Erythroblast (primary cell): ENCODE results near the gene ERLIN1.

Experiments used
- GATA1 ChIP-seq: IDR thresholded peaks from 2 replicates; pipeline ENCODE4 v1.6.1; 2011; ENCODE audit warnings: low read depth, mild to moderate bottlenecking, control low read depth, low read length, moderate library complexity
- POLR2A ChIP-seq: IDR thresholded peaks from 2 replicates; pipeline ENCODE4 v1.6.1; 2011; ENCODE audit warnings: mild to moderate bottlenecking, low read length

DNA sequence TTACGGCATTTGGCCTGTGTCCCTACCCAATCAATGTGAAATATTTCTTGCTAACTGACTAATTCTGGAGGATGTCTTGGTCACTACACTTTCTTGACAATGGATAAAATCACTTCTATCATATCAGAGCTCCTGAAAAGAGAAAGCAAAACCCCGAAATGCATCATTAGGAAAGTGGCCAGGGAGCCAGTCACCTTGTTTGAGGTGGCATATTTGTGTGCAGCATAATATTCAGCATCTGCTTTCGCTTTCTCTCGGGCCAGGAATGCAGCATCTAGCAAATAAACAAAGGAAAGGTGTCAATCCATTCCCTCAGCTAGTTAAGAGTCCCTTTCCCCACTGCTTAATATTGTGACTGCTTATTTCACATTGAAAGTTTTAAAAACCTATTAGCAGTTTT, 31.2 kb downstream of the ERLIN1 start:
- no peak for TF ChIP-seq POLR2A
- no peak for TF ChIP-seq GATA1
